ENCODE results near the gene ZC3H14. TPM values are rescaled to one million over a fixed set of nuclear protein-coding genes. Genes with fewer than 3 reads are reported as not detected.

ZC3H14 gene
- total and polyA plus RNA-seq, 10 of the 15 experiments (the other 5 are each of a cell fraction or from before 2014, with no cell fraction given) = 17.9 to 97.1 (median 47.6) TPM

GRCh38 chr14:88592031-88592430 is 29.2 kb downstream of the ZC3H14 start (continued):
- TF ChIP-seq ZBTB4 (CRISPR knock-in tag; IDR thresholded peaks at IDR 0.05) = no peak
- TF ChIP-seq NFXL1 (IDR thresholded peaks at IDR 0.05; ENCODE audit: borderline replicate concordance) = no peak
- no peak for TF ChIP-seq ZBTB11 (CRISPR knock-in tag; IDR thresholded peaks at IDR 0.05)
- no peak for TF ChIP-seq WRNIP1 (IDR thresholded peaks at IDR 0.05; ENCODE audit: borderline replicate concordance, low read depth, low read length)

GRCh38 chr14:88597038-88597437 is 34.2 kb downstream of the ZC3H14 start:
- no peak for DNase-seq (ENCODE audit: low read depth, low spot score)
- in situ Hi-C loops (cut with MboI) (no loop called here), intact Hi-C loops (cut with micrococcal nuclease; ENCODE audit: unreplicated experiment) (no loop called here)
- ChIA-PET POLR2A (no interaction called here), SMC1A (ENCODE audit: uncharacterized antibody, unreplicated experiment) (no interaction called here), CTCF (interaction anchor here (1.2 to 1.4 kb wide), 3 partner anchors 17 to 71 kb away, joined by 3 to 5 read pairs (median 4); no protein-coding TSS in a partner anchor), RAD21 (ENCODE audit: unreplicated experiment) (no interaction called here)
- no TSS peak for BruUV-seq (replicated peaks)
- no peaks in the 10 kb centered on the region for H3K27me3 ChIP-seq (replicated peaks in 1 of 2; ENCODE audit: control insufficient read depth in 2 of 2, insufficient read depth in 2 of 2, low read length in 1 of 2)
- ATAC-seq = no peak
- no peak overlapping the region for H3K4me2 ChIP-seq (ENCODE audit: control insufficient read depth, insufficient read depth)
- H3K4me3 ChIP-seq = no peak overlapping the region
- peaks cover 28% of the 10 kb centered on the region for H3K4me1 ChIP-seq (ENCODE audit: control insufficient read depth, insufficient read depth, low read length)
- TF ChIP-seq KDM1A (IDR thresholded peaks at IDR 0.05; ENCODE audit: borderline replicate concordance) = no peak
- no peak for TF ChIP-seq BCL11A (IDR thresholded peaks at IDR 0.05; ENCODE audit: low read depth, low read length)
- TF ChIP-seq IRF4 (IDR thresholded peaks at IDR 0.05; ENCODE audit: low read depth, low read length) = no peak
- TF ChIP-seq MTA3 (IDR thresholded peaks at IDR 0.05; ENCODE audit: borderline replicate concordance, low read length) = no peak
- no peak for TF ChIP-seq HDAC6 (IDR thresholded peaks at IDR 0.05; ENCODE audit: unreplicated experiment)
- no peak for TF ChIP-seq BHLHE40 (IDR thresholded peaks at IDR 0.05; ENCODE audit: borderline replicate concordance in 1 of 2, low read depth in 2 of 2, low read length in 1 of 2)
- no peak for TF ChIP-seq SMAD5 (IDR thresholded peaks at IDR 0.05; ENCODE audit: low read depth)
- no peak for TF ChIP-seq MTA2 (IDR thresholded peaks at IDR 0.05; ENCODE audit: low read depth)
- FAIRE-seq = no peak
- H3K79me2 ChIP-seq (ENCODE audit: control insufficient read depth, insufficient read depth, low read length) = no peaks in the 10 kb centered on the region
- H2AFZ ChIP-seq (ENCODE audit: control insufficient read depth, low read depth, low read length) = no peak overlapping the region
- H3K9me3 ChIP-seq (replicated peaks; ENCODE audit: control insufficient read depth, insufficient read depth, low read length) = no peaks in the 10 kb centered on the region
- H3K36me3 ChIP-seq (ENCODE audit: control insufficient read depth in 2 of 2, insufficient read depth in 2 of 2, low read length in 1 of 2) = peaks cover 3 to 5% of the 10 kb centered on the region in 2 experiments; a peak in 2 of 4 replicates
- no peaks in the 10 kb centered on the region; the same call in 1 of the 2 replicates for H4K20me1 ChIP-seq (ENCODE audit: control insufficient read depth, insufficient read depth)
- H3K9ac ChIP-seq (ENCODE audit: control insufficient read depth, insufficient read depth, low read length) = no peak overlapping the region
- WGBS (ENCODE audit: insufficient coverage, insufficient replicate concordance, low lambda C conversion rate, missing lambda C conversion rate) = 98% methylated on average over 4 of the region's 4 CpGs
- H3K27ac ChIP-seq (ENCODE audit: control insufficient read depth, insufficient read depth) = no peak overlapping the region

Data from GM12878 (cell line).